Raji (cell line): ENCODE results near the gene SLC22A23.

Experiments
- POLR2A ChIP-seq: IDR thresholded peaks from 2 replicates; pipeline ENCODE4 v1.6.1; 2011; ENCODE audit warnings: low read depth, low read length, control low read depth; ENCODE audit not compliant: insufficient read depth

The SLC22A23 gene

GRCh38 chr6:3249821-3250220 lies 207.0 kb downstream of the SLC22A23 start:
- no peak for TF ChIP-seq POLR2A

GRCh38 chr6:3247255-3248146 lies 209.3 kb downstream of the SLC22A23 start:
- no peak for TF ChIP-seq POLR2A

- TF ChIP-seq POLR2A, result no peak
Observed at GRCh38 chr6:3245216-3245615, 211.6 kb downstream of the SLC22A23 start.

GRCh38 chr6:3244003-3244831 lies 212.6 kb downstream of the SLC22A23 start:
- TF ChIP-seq POLR2A, result no peak

- TF ChIP-seq POLR2A, result no peak
Observed at GRCh38 chr6:3242768-3243167, 214.1 kb downstream of the SLC22A23 start.

- no peak for TF ChIP-seq POLR2A
Observed at GRCh38 chr6:3240595-3240994, 216.3 kb downstream of the SLC22A23 start.

- TF ChIP-seq POLR2A, result no peak
Observed at GRCh38 chr6:3239110-3239830, 217.6 kb downstream of the SLC22A23 start.

- TF ChIP-seq POLR2A, result no peak
Observed at GRCh38 chr6:3237761-3238662, 218.8 kb downstream of the SLC22A23 start.

- TF ChIP-seq POLR2A, result no peak
Observed at GRCh38 chr6:3236005-3236404, 220.8 kb downstream of the SLC22A23 start.

GRCh38 chr6:3235486-3235885 lies 221.4 kb downstream of the SLC22A23 start:
- TF ChIP-seq POLR2A, result no peak

GRCh38 chr6:3233904-3234303 lies 222.9 kb downstream of the SLC22A23 start:
- TF ChIP-seq POLR2A, result no peak

GRCh38 chr6:3233321-3233720 lies 223.5 kb downstream of the SLC22A23 start:
- TF ChIP-seq POLR2A, result no peak

GRCh38 chr6:3232017-3232945 lies 224.6 kb downstream of the SLC22A23 start:
- no peak for TF ChIP-seq POLR2A
